ENCODE results near the gene COL15A1.

Gene COL15A1

GRCh38 chr9:98917746-98918487 is 25.8 kb upstream of the COL15A1 start:
- DNase-seq: no peak

DNA sequence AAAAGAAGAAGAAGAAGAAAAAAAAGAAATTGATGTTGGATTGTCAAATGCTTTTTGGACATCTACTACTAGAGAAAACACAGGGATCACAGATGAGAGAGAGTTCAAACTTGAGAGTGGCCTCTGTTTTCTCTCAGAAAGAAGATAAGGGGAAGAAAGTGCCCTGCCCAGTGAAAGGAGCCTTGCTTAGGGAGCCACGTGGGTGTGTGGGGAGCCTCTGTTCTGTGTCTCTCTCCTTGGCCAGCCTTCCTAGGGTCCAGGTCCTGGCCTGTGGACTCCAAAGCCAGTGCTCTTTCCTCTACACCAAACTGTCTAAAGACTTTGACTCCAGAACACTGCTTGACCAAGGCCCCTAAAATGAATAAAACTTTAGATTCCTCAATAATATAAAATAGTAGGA is 22.0 kb upstream of the COL15A1 start:
- no peak for DNase-seq

DNA sequence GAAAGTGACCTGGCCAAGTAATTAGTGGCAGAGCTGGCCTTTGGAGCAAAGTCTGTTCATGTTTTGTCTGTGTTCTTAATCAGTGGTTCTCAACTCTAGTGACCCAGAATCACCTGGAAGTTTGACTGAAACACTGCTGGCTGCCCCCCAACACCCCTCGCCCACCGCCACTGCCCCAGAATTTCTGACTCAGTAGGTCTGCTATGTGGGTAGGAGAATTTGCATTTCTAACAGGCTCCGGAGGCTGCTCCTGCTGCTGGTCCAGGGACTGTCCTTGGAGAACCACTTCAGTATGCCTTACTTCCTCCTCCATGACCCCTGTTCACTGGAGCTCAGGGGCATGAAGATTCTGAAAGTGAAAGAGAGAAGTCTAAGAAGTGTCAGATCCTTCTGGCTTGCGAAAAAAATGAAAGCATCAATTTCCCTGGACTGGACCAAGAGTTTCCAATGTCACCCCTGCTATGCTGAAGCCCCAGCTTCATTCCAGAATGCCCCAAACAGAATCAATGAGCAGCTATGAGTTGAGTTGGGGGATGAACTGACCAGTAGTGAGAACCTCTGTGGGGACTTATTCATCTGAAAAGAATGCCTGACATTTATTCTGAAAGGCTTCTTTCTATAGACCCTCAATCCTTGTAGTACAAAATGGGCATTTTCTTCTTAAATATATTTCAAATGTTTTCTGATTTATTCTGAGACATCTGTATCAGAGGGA is 20.8 kb upstream of the COL15A1 start:
- no peak for DNase-seq

DNA sequence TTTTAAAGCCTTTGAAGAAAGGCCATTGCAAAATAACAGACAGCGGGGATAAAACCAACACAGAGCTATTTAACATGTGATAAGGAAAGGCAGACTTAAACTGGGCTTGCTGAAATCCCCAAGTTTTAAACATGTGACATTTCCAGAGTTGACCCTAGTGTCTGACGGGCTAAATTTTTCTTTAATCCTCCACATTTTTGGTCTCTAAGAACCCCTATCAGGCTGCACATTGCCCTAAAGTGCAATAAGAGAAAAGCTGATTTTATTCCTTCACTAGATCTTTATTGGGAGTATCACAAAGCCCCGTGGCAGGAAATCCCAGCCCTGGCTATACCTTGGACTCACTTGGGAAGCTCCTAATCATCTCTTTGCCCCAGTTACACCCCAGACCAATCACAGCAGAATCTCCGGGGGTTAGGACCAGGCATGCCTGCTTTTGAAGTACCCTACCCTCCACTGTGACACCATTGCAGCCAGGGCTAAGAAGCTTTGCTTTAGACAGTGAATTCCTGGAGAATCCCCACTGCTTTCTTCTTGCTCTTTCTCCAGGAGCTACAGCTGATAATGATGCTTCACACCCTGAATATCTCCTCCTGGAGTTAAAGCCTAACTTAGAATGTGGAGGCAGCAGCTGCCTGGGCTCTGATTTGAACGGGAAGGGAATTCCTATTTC is 20.1 kb upstream of the COL15A1 start:
- DNase-seq: no peak

- no peak for DNase-seq
Observed at GRCh38 chr9:98924946-98925820, 18.5 kb upstream of the COL15A1 start.

GRCh38 chr9:98925956-98926355 is 17.8 kb upstream of the COL15A1 start:
- DNase-seq: no peak

DNA sequence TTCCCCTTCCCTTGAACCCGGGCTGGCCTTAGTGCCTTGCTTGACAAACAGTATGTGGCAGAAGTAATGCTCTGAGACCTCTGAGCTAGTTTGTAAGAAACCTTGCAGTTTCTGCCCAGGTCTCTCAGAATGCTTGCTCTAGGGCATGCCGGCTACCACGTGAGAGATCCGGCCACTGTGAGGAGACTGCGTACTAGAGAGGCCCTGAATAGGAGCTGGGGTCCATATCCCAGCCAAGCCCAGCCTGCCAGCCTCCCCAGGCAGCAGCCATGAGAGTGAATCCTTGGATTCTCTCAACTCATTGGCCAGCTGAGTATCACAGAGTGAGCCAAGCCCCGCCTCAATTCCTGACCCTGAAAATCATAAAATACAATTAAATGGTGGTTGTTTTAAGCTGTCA is 16.0 kb upstream of the COL15A1 start:
- DNase-seq: no peak

DNA sequence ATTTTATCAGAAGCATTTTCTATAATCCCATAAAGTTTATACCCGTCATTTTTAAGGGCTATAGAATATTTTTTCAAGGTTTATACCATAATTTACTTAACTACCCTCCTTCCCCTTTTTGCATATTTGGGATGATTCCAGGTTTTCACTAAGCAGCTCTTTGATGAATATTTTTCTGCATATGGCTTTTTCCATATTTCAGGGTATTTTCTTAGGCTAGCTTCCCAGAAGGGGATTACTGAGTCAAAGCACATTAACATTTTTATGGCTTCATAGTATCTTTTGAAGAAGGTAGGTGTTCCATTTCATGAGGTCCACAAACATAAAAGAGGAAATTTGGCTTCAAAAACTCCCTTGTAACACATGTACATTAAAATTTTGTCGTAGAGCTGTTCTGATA is 14.6 kb upstream of the COL15A1 start:
- no peak for DNase-seq

DNA sequence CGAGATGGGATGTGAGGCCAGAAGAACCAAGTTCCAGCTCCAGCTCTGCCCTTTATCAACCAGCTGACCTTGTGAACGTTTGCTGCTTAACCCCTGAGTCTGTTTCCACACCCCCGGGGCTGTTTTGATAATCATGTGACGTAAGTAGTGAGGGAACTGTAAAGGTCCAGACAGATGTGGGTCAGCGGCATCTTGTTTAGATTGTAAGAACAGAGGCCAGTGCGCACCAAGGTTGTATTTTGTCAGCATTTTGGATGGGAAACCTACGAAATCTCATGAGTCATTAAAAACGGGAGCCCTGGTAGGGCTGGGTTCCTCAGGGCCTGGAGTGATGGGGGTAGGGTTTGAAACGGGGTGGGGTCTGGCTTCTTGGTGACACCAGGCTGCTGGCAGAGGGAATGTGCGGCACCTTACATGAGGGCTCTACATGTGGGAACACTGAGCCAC is 13.8 kb upstream of the COL15A1 start:
- DNase-seq: no peak

- DNase-seq: no peak
Observed at GRCh38 chr9:98930792-98931191, 12.9 kb upstream of the COL15A1 start.

DNA sequence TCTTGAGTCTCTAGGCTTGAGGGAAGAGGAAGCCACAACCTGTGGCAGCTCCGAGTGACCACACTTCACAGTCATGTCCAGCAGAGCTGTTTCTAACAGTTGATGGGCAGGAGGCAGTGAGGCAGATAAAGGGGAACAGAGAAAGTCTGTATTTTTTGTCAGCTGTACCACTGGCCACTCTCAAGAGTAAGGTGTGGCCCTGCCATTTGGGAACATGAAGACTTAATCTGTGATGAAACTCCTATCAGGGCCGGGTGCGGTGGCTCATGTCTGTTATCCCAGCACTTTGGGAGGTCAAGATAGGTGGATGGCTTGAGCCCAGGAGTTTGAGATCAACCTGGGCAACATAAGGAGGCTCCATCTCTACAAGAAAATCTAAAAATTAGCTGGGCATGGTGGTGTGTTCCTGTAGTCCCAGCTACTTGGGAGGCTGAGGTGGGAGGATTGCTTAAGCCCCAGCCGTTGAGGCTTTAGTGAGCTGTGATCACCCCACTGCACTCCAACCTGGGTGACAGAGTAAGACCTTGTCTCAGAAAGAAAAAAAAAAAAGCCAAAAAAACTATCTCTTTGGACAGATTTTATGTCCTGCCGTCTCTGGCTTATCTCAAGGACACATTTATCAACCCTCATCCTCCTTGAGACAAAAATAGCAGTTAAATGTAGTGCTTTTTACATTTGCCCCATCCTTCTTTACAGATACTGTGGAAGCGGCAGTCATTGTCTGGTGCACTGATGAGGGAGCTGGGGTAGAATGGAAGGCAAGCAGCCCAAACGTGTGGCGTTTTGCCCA is 11.9 kb upstream of the COL15A1 start:
- DNase-seq: no peak

- no peak for DNase-seq
Observed at GRCh38 chr9:98933185-98933584, 10.5 kb upstream of the COL15A1 start.

DNA sequence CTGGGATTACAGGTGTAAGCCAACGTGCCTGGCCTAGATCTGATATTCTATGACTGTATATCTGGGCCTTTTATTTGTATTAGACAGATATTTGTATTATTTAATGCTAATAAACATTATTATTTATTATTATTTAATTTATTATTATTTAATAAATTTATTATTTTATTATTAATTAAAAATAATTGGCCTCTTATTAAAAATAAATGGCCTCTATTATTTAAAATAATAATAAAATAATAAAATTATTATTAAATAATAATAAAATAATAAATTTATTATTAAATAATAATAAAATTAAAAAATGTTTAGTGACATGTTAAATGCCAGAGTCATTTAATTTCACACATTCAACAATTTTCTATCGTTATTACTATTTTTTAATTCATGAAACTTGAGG is 9.8 kb upstream of the COL15A1 start:
- no peak for DNase-seq

DNA sequence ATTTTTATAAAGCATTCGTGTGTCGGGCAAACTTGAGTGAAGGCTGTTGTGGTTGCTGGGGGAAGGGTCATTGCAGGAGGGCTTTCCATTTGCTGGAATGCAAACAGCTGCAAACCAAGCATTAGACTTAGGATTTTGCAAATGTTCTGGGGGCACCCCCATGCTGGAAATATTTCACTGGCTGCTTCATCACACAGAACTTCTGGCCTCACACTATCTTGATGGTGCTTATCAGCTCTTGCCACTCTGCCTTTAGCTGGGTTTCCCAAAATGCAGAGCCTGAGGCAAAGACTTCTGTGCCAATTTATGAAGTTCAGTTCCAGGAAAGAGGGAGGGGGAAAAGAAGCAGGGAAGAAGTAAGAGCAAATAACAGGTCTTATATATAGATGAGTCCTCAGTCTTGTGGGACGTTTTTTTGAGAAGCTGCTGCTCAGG is 8.6 kb upstream of the COL15A1 start:
- no peak for DNase-seq

DNA sequence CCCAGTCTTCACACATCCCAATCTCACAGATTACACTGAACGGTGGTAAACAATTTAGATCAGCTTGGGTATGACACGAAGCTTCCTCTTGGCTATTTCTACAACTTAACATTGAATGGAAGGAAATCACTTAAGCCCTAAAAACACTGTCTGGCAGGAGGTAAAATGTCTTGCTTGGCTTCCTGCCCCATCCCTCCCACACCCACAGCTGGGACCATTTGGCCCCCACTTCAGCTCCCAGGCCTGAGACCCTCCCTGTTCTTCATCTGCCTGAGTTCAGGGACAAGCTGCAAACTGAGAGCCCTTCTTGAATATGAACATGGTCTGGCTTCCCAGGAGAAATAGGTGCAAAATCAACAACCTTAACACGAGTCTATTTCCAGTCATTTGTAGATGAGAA is 3.4 kb upstream of the COL15A1 start:
- no peak for DNase-seq

DNA sequence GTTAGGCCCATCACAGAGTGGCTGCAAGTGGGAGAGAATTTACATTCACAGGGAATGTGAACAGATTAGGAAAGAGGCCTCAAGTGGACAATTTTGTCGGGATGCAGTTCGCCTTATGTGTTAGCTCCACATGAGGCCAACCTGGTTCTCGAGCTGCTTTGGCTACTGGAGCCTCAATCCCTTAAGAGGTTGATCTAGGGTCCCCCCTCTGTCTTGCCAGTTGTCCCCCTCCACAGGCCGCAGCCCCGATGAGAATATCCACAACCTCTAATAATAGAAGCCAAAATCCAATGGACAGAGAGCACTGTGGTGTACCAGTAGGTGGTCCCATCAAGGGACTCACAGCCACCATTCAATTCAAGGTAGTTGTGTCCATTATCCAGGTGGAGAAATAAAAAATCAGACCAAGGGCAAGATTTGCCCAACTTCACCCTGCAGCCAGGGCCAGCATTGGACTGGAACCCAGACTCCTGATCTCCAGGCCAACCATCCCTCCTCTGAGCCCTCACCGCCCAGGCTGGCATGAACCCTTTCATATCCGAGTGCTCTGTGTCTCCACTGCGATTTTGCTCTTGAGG is 1.7 kb upstream of the COL15A1 start:
- no peak for DNase-seq

GRCh38 chr9:98942906-98943681 is 613 bp upstream of the COL15A1 start:
- no peak for DNase-seq

GRCh38 chr9:98944057-98944733 is 488 bp downstream of the COL15A1 start:
- peak; percentile 8 to 14 for DNase-seq

- DNase-seq: no peak
Observed at GRCh38 chr9:98944734-98945074, 997 bp downstream of the COL15A1 start.

DNA sequence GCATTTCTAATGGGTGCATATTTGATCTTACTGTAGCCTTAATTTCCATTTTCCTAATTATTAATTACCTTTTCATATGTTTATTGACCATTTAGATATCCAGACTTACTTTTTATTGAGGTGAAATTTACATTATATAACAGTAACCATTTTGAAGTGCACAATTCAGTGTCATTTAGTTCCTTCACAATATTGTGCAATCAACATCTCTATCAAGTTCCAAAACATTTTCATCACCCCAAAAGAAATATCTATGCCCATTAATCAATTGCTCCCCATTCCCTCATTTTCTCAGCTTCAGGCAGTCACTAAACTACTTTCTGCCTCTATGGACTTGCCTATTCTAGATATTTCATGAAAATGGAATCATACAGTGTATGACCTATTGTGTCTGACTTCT is 5.9 kb downstream of the COL15A1 start:
- no peak for DNase-seq
